GM12878 (cell line): ENCODE measurements around the gene FAM221B. TPM values are rescaled to one million over a fixed set of nuclear protein-coding genes. Genes with fewer than 3 reads are reported as not detected.

Experiments
- polyA plus RNA-seq, 11 experiments: library from polyadenylated mRNA; depleted of rRNA in 4 of 11; unstranded in 6 of 11; stranded (reverse) in 5 of 11; fragments of >200 nt; fragmentation: Nextera tagmentation in 4 of 11; fragmentation: Illumina TruSeq in 1 of 11; extraction: Ambion mirVana in 4 of 11; extraction: Trizol in 1 of 11; gene quantifications; 1 replicate in 1 of 11; 2 replicates in 10 of 11; pipeline versions ENCODE4 v1.2.1 to v1.2.3, GENCODE V29; 2011 to 2016; ENCODE audit warnings: inconsistent platforms in 2 of 11, missing spikeins in 2 of 11, low read depth in 1 of 11
- small RNA-seq: library from RNA; depleted of rRNA; stranded (forward); fragments of <200 nt; gene quantifications from one replicate; pipeline ENCODE3, GENCODE V24; 2014
- total RNA-seq, 4 experiments: library from RNA; depleted of rRNA in 3 of 4; stranded (reverse); fragments of >200 nt in 3 of 4; fragmentation: Illumina TruSeq in 1 of 4; extraction: Trizol in 1 of 4; gene quantifications; 2 replicates each; pipeline versions ENCODE4 v1.2.1 to v1.2.3, GENCODE V29; 2013 to 2021

FAM221B gene
- total and polyA plus RNA-seq, 10 of the 15 experiments (the other 5 are each of a cell fraction or from before 2014, with no cell fraction given): 0.02 to 0.12 (median 0.04) TPM; not detected in 5

Small RNA genes lying within 50 kb of the gene (small RNA-seq; reads per million reads assigned to genes)
- gene HINT2: 0.12 reads per million

Other genes with a start within 250 kb of the FAM221B start
Only the 7 nearest of the 22 such genes appear.
- not detected in 2 replicates for gene MSMP, start 74.5 kb downstream of the FAM221B start, total RNA-seq (2014; rRNA removed)
- gene MSMP, start 74.5 kb downstream of the FAM221B start, total RNA-seq (2014; rRNA removed; fragmentation: Illumina TruSeq; extraction: Trizol): not detected in 2 replicates
- gene MSMP, start 74.5 kb downstream of the FAM221B start, total RNA-seq (2021): 1.1 and 2.4 TPM in 2 replicates
- not detected in 2 replicates for gene MSMP, start 74.5 kb downstream of the FAM221B start, polyA plus RNA-seq (2011; rRNA removed)
- 0.47 TPM in 1 of 2 replicates, not detected in the other for gene MSMP, start 74.5 kb downstream of the FAM221B start, polyA plus RNA-seq (2014; fragmentation: Illumina TruSeq; extraction: Trizol)
- gene MSMP, start 74.5 kb downstream of the FAM221B start, polyA plus RNA-seq (2014; fragmentation: Nextera tagmentation; extraction: Ambion mirVana): under 1 TPM; 0.33 to 0.90 TPM
- not detected in 2 replicates for gene MSMP, start 74.5 kb downstream of the FAM221B start, polyA plus RNA-seq (2014; rRNA removed)
- 1 to 10 TPM in 1 of 2 experiments, under 1 TPM in 1; 0.82 to 1.5 TPM for gene MSMP, start 74.5 kb downstream of the FAM221B start, polyA plus RNA-seq (2016; fragmentation: Nextera tagmentation; extraction: Ambion mirVana)
- gene NPR2, start 37.1 kb downstream of the FAM221B start, total RNA-seq (2014; rRNA removed): 4.1 and 4.3 TPM in 2 replicates
- gene NPR2, start 37.1 kb downstream of the FAM221B start, total RNA-seq (2014; rRNA removed; fragmentation: Illumina TruSeq; extraction: Trizol): 4.2 and 5.2 TPM in 2 replicates
- 7.4 and 8.6 TPM in 2 replicates for gene NPR2, start 37.1 kb downstream of the FAM221B start, total RNA-seq (2021)
- 18.0 and 20.9 TPM in 2 replicates for gene NPR2, start 37.1 kb downstream of the FAM221B start, polyA plus RNA-seq (2011; rRNA removed)
- 7.7 and 9.2 TPM in 2 replicates for gene NPR2, start 37.1 kb downstream of the FAM221B start, polyA plus RNA-seq (2014; fragmentation: Illumina TruSeq; extraction: Trizol)
- 1 to 10 TPM; 6.7 to 7.1 TPM for gene NPR2, start 37.1 kb downstream of the FAM221B start, polyA plus RNA-seq (2014; fragmentation: Nextera tagmentation; extraction: Ambion mirVana)
- 7.0 and 8.5 TPM in 2 replicates for gene NPR2, start 37.1 kb downstream of the FAM221B start, polyA plus RNA-seq (2014; rRNA removed)
- gene NPR2, start 37.1 kb downstream of the FAM221B start, polyA plus RNA-seq (2016; fragmentation: Nextera tagmentation; extraction: Ambion mirVana): 1 to 10 TPM; 2.0 to 2.4 TPM
- gene SPAG8, start 16.5 kb downstream of the FAM221B start, total RNA-seq (2014; rRNA removed): 1.1 and 1.3 TPM in 2 replicates
- gene SPAG8, start 16.5 kb downstream of the FAM221B start, total RNA-seq (2014; rRNA removed; fragmentation: Illumina TruSeq; extraction: Trizol): 0.28 and 0.72 TPM in 2 replicates
- 0.72 and 0.98 TPM in 2 replicates for gene SPAG8, start 16.5 kb downstream of the FAM221B start, total RNA-seq (2021)
- gene SPAG8, start 16.5 kb downstream of the FAM221B start, polyA plus RNA-seq (2011; rRNA removed): 0.86 and 0.95 TPM in 2 replicates
- gene SPAG8, start 16.5 kb downstream of the FAM221B start, polyA plus RNA-seq (2014; fragmentation: Illumina TruSeq; extraction: Trizol): 0.47 and 1.4 TPM in 2 replicates
- gene SPAG8, start 16.5 kb downstream of the FAM221B start, polyA plus RNA-seq (2014; fragmentation: Nextera tagmentation; extraction: Ambion mirVana): under 1 TPM; 0.40 to 0.55 TPM
- 0.65 and 1.2 TPM in 2 replicates for gene SPAG8, start 16.5 kb downstream of the FAM221B start, polyA plus RNA-seq (2014; rRNA removed)
- under 1 TPM; 0.77 to 0.91 TPM for gene SPAG8, start 16.5 kb downstream of the FAM221B start, polyA plus RNA-seq (2016; fragmentation: Nextera tagmentation; extraction: Ambion mirVana)
- gene HINT2, start 13.7 kb downstream of the FAM221B start, total RNA-seq (2014; rRNA removed): 49.4 and 56.9 TPM in 2 replicates
- gene HINT2, start 13.7 kb downstream of the FAM221B start, total RNA-seq (2014; rRNA removed; fragmentation: Illumina TruSeq; extraction: Trizol): 40.7 and 41.0 TPM in 2 replicates
- gene HINT2, start 13.7 kb downstream of the FAM221B start, total RNA-seq (2021): 59.2 and 59.9 TPM in 2 replicates
- 27.6 and 33.3 TPM in 2 replicates for gene HINT2, start 13.7 kb downstream of the FAM221B start, polyA plus RNA-seq (2011; rRNA removed)
- gene HINT2, start 13.7 kb downstream of the FAM221B start, polyA plus RNA-seq (2014; fragmentation: Illumina TruSeq; extraction: Trizol): 46.0 and 46.6 TPM in 2 replicates
- 10 to 100 TPM; 12.1 to 32.0 TPM for gene HINT2, start 13.7 kb downstream of the FAM221B start, polyA plus RNA-seq (2014; fragmentation: Nextera tagmentation; extraction: Ambion mirVana)
- gene HINT2, start 13.7 kb downstream of the FAM221B start, polyA plus RNA-seq (2014; rRNA removed): 65.0 and 69.1 TPM in 2 replicates
- gene HINT2, start 13.7 kb downstream of the FAM221B start, polyA plus RNA-seq (2016; fragmentation: Nextera tagmentation; extraction: Ambion mirVana): 100 to 1,000 TPM; 130 to 144 TPM
- gene TMEM8B, start 496 bp upstream of the FAM221B start, total RNA-seq (2014; rRNA removed): 2.0 and 2.3 TPM in 2 replicates
- gene TMEM8B, start 496 bp upstream of the FAM221B start, total RNA-seq (2014; rRNA removed; fragmentation: Illumina TruSeq; extraction: Trizol): 0.58 and 1.0 TPM in 2 replicates
- gene TMEM8B, start 496 bp upstream of the FAM221B start, total RNA-seq (2021): 7.4 and 7.6 TPM in 2 replicates
- 2.0 and 3.7 TPM in 2 replicates for gene TMEM8B, start 496 bp upstream of the FAM221B start, polyA plus RNA-seq (2011; rRNA removed)
- 0.93 and 2.0 TPM in 2 replicates for gene TMEM8B, start 496 bp upstream of the FAM221B start, polyA plus RNA-seq (2014; fragmentation: Illumina TruSeq; extraction: Trizol)
- gene TMEM8B, start 496 bp upstream of the FAM221B start, polyA plus RNA-seq (2014; fragmentation: Nextera tagmentation; extraction: Ambion mirVana): under 1 TPM; 0.19 to 0.71 TPM
- gene TMEM8B, start 496 bp upstream of the FAM221B start, polyA plus RNA-seq (2014; rRNA removed): 4.8 and 5.4 TPM in 2 replicates
- 1 to 10 TPM; 2.7 to 4.3 TPM for gene TMEM8B, start 496 bp upstream of the FAM221B start, polyA plus RNA-seq (2016; fragmentation: Nextera tagmentation; extraction: Ambion mirVana)
- not detected in 2 replicates for gene OR13J1, start 41.7 kb upstream of the FAM221B start, total RNA-seq (2014; rRNA removed)
- not detected in 2 replicates for gene OR13J1, start 41.7 kb upstream of the FAM221B start, total RNA-seq (2014; rRNA removed; fragmentation: Illumina TruSeq; extraction: Trizol)
- gene OR13J1, start 41.7 kb upstream of the FAM221B start, total RNA-seq (2021): not detected in 2 replicates
- not detected in 2 replicates for gene OR13J1, start 41.7 kb upstream of the FAM221B start, polyA plus RNA-seq (2011; rRNA removed)
- gene OR13J1, start 41.7 kb upstream of the FAM221B start, polyA plus RNA-seq (2014; fragmentation: Illumina TruSeq; extraction: Trizol): not detected in 2 replicates
- gene OR13J1, start 41.7 kb upstream of the FAM221B start, polyA plus RNA-seq (2014; fragmentation: Nextera tagmentation; extraction: Ambion mirVana): not detected
- gene OR13J1, start 41.7 kb upstream of the FAM221B start, polyA plus RNA-seq (2014; rRNA removed): not detected in 2 replicates
- gene OR13J1, start 41.7 kb upstream of the FAM221B start, polyA plus RNA-seq (2016; fragmentation: Nextera tagmentation; extraction: Ambion mirVana): not detected
- not detected in 2 replicates for gene HRCT1, start 77.5 kb upstream of the FAM221B start, total RNA-seq (2014; rRNA removed)
- gene HRCT1, start 77.5 kb upstream of the FAM221B start, total RNA-seq (2014; rRNA removed; fragmentation: Illumina TruSeq; extraction: Trizol): not detected in 2 replicates
- gene HRCT1, start 77.5 kb upstream of the FAM221B start, total RNA-seq (2021): not detected in 2 replicates
- not detected in 2 replicates for gene HRCT1, start 77.5 kb upstream of the FAM221B start, polyA plus RNA-seq (2011; rRNA removed)
- not detected in 2 replicates for gene HRCT1, start 77.5 kb upstream of the FAM221B start, polyA plus RNA-seq (2014; fragmentation: Illumina TruSeq; extraction: Trizol)
- not detected for gene HRCT1, start 77.5 kb upstream of the FAM221B start, polyA plus RNA-seq (2014; fragmentation: Nextera tagmentation; extraction: Ambion mirVana)
- not detected in 2 replicates for gene HRCT1, start 77.5 kb upstream of the FAM221B start, polyA plus RNA-seq (2014; rRNA removed)
- not detected for gene HRCT1, start 77.5 kb upstream of the FAM221B start, polyA plus RNA-seq (2016; fragmentation: Nextera tagmentation; extraction: Ambion mirVana)